Stimulated activated CD4-positive, alpha-beta T cell treated with anti-CD3 and anti-CD28 coated beads, Interleukin-1b, Interleukin-23, amount 100 ng/mL, for 1 hour (primary cell): ENCODE data around the gene NEMP2.
"Not testable (repeated sequence)": the region's sequence is repeated elsewhere in the genome, so short reads cannot be mapped to it uniquely, and the experiment has no call there.

Experiments
- DNase-seq, 2 donors: peaks; one replicate each; pipeline ENCODE4 v3.0.0-alpha.2; 2020; ENCODE audit warnings: low read depth in 2 of 2

NEMP2 gene

GRCh38 chr2:190526105-190526750 lies 8.3 kb downstream of the NEMP2 start:
- DNase-seq: no peak

DNA sequence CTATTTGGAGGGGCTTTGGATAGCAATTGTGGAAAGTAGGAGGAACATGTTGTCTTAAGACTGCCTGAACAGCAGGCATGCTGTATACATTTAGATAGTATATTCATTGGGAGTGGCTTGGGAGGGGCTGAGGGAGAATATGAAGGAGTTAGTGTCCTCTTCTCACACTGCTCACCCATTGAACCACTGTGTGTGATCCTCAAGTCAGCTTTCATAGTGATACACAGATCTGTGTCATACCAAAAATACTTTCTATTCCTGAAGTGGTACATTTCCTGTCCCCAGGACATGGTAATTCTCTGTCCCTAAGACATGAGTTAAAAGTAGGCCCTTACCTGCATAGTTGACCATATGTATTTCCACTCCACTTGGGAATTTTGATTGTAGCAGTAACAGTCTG lies 9.6 kb downstream of the NEMP2 start:
- no peak for DNase-seq

DNA sequence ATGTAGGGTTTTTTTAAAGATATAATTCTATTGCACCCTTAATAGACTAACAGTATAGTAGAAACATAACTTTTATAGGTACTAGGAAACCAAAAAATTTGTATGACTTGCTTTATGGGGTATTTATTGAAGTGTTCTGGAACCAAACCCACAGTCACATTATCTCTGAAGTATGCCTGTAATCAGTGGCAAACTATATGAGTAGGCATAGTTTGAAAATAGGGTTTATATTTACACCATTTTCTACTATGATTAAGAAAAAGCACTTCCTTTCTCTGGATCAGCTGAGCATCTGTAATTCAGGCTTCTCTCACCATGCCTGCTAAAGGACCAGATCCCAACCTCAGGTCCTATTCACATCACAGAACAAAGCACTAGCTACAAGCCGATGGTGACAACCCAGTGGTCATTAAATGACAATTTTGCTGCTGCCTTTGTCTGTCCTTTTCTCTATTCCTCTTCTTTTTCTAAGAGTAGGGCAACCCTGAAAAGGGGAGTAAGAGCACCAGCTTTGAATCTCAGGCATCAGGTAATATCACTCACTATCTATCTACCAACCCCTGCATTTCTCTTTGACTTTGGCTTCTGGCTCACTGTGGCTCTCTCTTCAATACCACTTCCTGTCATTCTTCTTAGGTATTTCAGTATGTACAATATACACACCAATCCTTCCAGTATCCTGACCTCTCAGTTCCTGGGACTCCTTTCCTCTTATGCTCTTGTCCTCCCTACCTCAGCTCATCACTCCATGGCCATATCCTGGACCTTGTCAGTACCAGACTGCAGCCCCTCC lies 14.4 kb downstream of the NEMP2 start:
- no peak for DNase-seq

DNA sequence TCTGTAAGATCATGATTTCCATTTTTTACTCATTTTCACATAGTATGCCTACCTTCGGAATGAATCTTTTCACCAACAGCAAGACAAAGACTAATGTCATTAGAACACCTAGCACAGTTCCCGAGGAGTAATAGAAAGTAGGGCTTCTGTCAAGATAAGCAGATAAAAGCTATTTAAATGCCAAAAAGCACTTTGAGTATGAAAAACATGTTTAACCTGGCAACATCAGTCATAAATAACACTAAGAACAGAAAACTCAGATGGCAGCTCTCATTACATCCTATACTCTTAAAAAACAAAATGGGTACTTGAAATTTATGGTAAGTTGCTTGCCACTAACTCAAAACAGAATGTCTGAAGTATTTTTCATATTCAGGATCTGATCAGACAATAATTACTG lies 17.1 kb downstream of the NEMP2 start:
- no peak for DNase-seq

GRCh38 chr2:190515687-190516086 lies 18.8 kb downstream of the NEMP2 start:
- DNase-seq: no peak

DNA sequence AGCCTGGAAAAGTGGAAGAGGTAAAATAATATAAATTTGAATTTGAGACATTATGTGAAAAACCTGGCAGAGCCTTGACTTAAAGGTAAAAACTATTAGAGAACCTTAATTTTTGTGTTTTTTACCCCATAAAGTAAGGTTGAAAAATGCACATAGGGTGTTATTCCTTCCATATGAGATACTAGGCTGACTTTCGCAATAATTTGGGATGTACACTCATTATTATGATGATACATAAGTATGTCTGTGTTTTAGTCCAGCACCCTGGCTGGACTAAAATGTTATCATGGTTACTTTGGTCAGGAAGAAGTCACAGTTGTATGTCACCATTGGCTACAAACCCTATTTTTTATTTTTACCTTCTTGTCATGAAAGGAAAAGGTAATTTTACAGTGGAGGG lies 19.8 kb downstream of the NEMP2 start:
- DNase-seq: no peak

DNA sequence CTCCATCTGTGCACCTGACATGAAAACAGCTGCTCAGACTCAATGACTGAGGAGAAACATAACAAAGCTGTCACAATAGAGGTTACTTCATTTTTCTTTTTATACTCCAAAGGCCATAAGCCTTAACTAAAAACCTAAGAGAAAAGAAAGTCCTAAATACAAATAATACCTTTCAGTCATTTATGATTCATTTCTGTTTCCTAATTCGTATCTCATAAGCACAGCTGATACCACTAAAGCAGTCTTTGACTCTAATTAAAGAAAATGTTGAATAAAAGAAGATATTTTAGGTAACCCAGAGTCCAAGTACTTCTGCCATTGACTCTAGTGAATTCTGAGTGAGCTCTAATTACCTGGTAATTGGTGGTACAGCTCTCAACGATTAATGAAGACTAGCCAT lies 20.6 kb downstream of the NEMP2 start:
- DNase-seq: no peak

DNA sequence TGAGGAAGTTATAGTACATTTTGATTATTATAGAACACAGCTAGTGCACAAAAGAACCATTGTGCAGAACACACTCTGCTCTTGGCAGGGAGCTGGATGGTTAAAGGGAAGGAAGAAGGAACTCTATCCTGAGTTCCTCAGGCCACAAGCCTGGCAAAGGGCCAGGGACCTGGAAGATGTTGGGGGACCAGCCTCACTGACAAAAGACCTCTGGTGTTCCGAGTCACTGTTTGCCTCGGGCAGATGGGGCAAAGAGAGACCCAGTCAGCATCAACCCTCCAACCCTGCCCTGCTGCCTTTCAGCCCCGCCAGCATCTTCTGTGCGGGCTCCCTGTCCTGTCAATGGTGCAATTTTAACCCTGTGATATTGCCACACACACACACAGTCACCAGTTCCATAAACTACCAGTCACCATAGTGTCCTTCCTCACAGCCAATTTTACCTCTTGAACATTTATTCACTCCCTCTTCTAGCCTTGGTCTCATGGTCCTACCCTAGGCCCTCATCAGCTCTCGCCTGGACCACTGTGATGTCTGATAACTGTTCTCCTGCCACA lies 21.9 kb downstream of the NEMP2 start:
- DNase-seq: no peak

DNA sequence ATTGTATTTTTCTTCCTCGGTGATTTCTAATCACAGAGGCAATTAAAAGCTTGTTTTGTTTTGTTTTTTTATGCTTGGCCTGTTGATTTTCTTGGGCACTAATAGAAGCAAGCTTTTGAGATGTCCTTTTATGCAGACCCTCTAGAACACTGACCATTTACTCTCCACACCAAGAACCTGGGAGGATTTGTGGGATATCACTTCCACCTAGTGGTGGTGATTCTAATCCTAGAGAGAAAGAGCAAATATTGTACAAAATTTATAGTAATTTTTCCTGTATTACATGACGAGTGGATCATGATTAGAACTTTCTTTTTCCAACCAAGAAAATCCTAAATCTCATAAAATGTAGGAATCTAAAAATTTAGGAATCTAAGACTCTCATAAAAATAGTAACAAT lies 23.4 kb downstream of the NEMP2 start:
- no peak for DNase-seq

DNA sequence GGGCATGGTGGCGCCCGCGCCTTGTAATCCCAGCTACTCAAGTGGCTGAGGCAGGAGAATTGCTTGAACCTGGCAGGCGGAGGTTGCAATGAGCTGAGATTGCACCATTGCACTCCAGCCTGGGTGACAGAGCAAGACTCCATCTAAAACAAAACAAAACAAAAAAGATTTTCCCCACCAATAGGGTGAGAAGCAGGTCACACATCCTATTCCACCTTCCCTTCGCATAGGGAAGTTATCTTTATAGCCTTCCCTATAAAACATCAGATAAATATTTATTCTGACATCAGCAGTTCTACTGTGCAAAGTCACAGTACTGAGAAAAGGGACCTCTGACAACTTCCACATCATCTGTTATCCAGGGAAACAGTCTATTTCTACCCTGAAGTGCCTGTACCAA lies 24.6 kb downstream of the NEMP2 start:
- not testable (repeated sequence) for DNase-seq

GRCh38 chr2:190507135-190507534 lies 27.4 kb downstream of the NEMP2 start:
- DNase-seq: no peak

- no peak for DNase-seq
Observed at GRCh38 chr2:190506666-190507065, 27.9 kb downstream of the NEMP2 start.

DNA sequence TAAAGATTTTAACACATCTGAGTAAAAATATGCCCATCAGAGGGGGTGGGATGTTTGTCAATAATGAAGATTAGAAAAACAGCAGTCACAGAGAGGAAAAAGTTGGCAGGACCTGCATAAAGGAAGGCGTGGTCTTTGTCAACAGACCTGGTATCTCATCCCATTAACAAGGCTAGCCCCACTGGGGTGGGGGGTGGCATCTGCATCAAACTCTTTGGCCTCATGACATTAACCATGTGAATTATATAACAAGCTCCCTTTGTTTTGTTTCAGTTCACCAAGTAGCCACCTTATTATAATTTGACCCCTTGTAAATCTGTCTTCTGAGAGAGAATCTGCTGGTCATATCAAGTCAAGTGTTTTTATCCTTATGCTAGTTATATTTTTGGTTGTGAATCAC lies 28.8 kb downstream of the NEMP2 start:
- no peak for DNase-seq

DNA sequence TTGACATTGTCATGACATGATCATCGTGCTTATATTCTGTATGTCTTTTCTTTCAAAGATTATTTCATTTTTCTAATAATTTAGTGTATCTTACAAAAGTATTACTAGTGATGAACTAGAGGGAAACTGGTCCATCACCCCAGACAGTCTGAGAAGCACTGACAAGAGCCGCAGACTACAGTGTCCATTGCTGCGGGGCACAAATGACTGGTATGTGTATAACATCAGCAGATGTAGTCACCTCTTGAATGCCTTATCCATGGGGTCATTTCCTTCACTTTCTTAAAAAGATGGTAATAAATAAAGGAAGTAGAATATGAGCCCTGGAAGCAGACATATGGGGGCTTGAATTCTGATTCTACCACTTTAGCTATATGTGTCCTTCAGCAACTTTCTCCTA lies 29.6 kb downstream of the NEMP2 start:
- DNase-seq: no peak

GRCh38 chr2:190503088-190503487 lies 31.4 kb downstream of the NEMP2 start:
- no peak for DNase-seq

DNA sequence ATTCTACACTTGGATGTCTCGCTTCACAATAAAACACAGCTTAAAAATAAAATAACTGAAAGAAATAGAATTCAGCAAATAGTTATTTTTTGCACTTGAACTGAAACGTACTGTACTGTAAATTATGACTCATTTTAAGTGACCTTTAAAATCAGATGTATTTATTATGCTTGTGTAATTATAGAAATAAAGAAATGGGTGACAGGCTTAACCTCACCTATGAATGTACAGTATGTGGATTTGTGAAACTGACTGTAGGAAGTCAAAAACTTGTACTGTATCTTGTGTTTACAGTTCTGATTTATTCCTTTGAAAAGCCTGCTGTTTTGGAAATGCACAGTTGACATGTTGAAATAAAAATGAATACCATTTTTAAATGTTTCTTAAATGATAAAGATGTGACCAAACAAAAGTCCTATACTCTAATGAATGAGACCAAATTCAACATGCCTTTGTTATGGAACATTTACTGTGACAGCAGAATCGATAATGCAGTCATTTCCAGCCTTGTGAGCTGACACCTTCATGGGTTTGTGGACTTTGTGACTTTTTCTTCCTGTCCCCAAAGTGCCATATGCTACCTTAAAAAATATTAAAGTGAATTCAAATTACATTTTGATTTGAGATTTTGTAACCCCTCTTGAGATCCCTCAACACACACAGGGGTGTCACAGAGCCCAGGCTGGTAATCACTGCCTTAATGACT lies 32.7 kb downstream of the NEMP2 start:
- no peak for DNase-seq

GRCh38 chr2:190501231-190501630 lies 33.3 kb downstream of the NEMP2 start:
- DNase-seq: no peak

- no peak for DNase-seq
Observed at GRCh38 chr2:190500054-190500502, 34.4 kb downstream of the NEMP2 start.

DNA sequence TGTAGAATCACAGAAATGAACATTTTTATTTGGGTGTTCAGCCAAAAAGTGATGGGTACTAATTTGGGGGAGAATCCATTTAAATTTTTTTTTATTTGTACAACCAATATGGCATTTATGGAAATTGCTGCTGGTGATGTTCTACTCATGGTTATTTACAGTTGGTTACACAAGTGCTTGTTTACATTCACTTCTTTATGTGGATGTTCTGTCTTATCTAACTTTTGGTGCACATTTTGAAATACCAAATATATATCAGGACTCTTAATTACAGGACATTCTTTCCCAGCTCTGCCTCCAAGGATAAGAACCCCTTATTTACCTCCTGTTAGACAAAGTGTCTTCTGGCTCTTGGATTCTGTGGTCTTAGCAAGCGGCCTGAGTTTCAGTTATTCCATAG lies 35.2 kb downstream of the NEMP2 start:
- no peak for DNase-seq

DNA sequence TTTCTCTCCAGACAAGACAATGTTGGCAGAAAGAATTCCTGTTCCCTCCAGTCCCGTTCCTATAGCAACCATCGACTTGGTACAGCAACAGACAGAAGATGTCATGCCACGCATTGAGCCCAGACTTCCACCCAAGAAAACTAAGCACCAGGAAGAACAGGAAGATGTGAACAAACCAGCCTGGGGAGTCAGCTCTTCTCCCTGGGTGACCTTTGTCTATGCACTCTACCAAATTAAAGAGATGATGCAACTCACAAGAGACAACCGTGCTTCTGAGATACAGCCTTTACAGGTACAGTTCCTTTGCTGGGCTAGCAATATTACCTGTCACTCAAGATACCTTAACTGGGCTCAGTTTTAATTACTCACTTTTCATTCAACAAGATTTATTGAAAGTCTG lies 37.1 kb downstream of the NEMP2 start:
- no peak for DNase-seq

- DNase-seq: not testable (repeated sequence)
Observed at GRCh38 chr2:190494600-190495227, 39.8 kb downstream of the NEMP2 start.

DNA sequence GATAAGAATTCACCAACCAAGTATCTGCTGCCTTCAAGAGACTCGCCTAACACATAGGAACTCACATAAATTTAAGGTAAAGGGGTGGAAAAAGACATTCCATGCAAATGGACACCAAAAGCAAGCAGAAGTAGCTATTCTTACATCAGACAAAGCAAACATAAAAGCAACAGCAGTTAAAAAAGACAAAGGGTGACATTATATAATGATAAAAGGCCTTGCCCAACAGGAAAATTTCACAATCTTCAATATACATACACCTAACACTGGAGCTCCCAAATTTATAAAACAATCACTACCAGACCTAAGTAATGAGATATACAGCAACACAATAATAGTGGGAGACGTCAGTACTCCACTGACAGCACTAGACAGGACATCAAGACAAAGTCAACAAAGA lies 41.4 kb downstream of the NEMP2 start:
- DNase-seq: no peak
